IMR-90 (cell line): Measurements from ENCODE around the gene SCAF11. TPM values are rescaled to one million over a fixed set of nuclear protein-coding genes. Genes with fewer than 3 reads are reported as not detected.

Experiments
- ATAC-seq: fragments of 200-7000 bp; cut with Tn5 transposase; 2 replicates; pipeline ENCODE4 v1.9.1; 2020; ENCODE audit warnings: low read depth, mild to moderate bottlenecking, moderate library complexity
- BruUV-seq: library from RNA; stranded (reverse); fragments of 400-500 nt; replicated peaks from 2 replicates; lab custom pipeline; 2021; lab: Mats Ljungman, UMichigan
- CTCF ChIA-PET: fragments of 300-600 bp; formaldehyde crosslinking; extraction: SDS; loops from one replicate; lab custom pipeline; 2021; ENCODE audit warnings: antibody characterized with exemption; lab: Yijun Ruan, JAX
- POLR2A ChIA-PET: fragments of 300-600 bp; sonication (Branson Sonifier 250); formaldehyde crosslinking; loops from one replicate; lab custom pipeline; 2022; ENCODE audit warnings: antibody characterized with exemption; ENCODE audit not compliant: unreplicated experiment; lab: Charles Lee
- DNase-seq: peaks from one replicate; pipeline ENCODE4 v3.0.0; 2013
- H2AFZ ChIP-seq: replicated peaks from 2 replicates; pipeline ENCODE3; 2013; ENCODE audit warnings: low read length, mild to moderate bottlenecking; ENCODE audit not compliant: poor library complexity
- H2AK5ac ChIP-seq: 2 replicates; pipeline ENCODE4 v1.6.1; 2013; ENCODE audit warnings: low read depth, low read length, inconsistent platforms
- H2AK9ac ChIP-seq: replicated peaks from 2 replicates; pipeline ENCODE3; 2013; ENCODE audit warnings: mild to moderate bottlenecking, low read depth, low read length, moderate library complexity; ENCODE audit not compliant: poor library complexity
- H2BK120ac ChIP-seq: 2 replicates; pipeline ENCODE4 v1.6.1; 2013; ENCODE audit warnings: low read depth, low read length, inconsistent platforms
- H2BK15ac ChIP-seq: 3 replicates; pipeline ENCODE4 v1.6.1; 2013; ENCODE audit warnings: low read depth, low read length, inconsistent platforms
- H2BK20ac ChIP-seq: 2 replicates; pipeline ENCODE4 v1.6.1; 2013; ENCODE audit warnings: low read depth, mild to moderate bottlenecking, inconsistent platforms, low read length, moderate library complexity
- H2BK5ac ChIP-seq: 2 replicates; pipeline ENCODE4 v1.6.1; 2013; ENCODE audit warnings: mild to moderate bottlenecking, low read depth, low read length, inconsistent platforms; ENCODE audit not compliant: poor library complexity, severe bottlenecking
- H3K14ac ChIP-seq: replicated peaks from 2 replicates; pipeline ENCODE4 v1.6.1; 2013; ENCODE audit warnings: low read depth, low read length, inconsistent platforms
- H3K18ac ChIP-seq: 2 replicates; pipeline ENCODE4 v1.6.1; 2013; ENCODE audit warnings: low read depth, low read length, control low read depth
- H3K23ac ChIP-seq: 2 replicates; pipeline ENCODE4 v1.6.1; 2013; ENCODE audit warnings: low read depth, low read length, inconsistent platforms
- H3K27ac ChIP-seq: 2 replicates; pipeline ENCODE4 v1.5.1; 2013; ENCODE audit warnings: mild to moderate bottlenecking, control low read depth, low read length; ENCODE audit not compliant: insufficient read depth
- H3K27me3 ChIP-seq: 2 replicates; pipeline ENCODE4 v1.6.1; 2013; ENCODE audit warnings: low read length; ENCODE audit not compliant: control insufficient read depth, insufficient read depth
- H3K36me3 ChIP-seq: 2 replicates; pipeline ENCODE4 v1.6.1; 2013; ENCODE audit warnings: low read length, mixed read lengths; ENCODE audit not compliant: control insufficient read depth, insufficient read depth
- H3K4ac ChIP-seq: 2 replicates; pipeline ENCODE4 v1.6.1; 2013; ENCODE audit warnings: low read depth, low read length, inconsistent platforms
- H3K4me1 ChIP-seq: 2 replicates; pipeline ENCODE4 v1.6.1; 2013; ENCODE audit warnings: low read length, mixed read lengths; ENCODE audit not compliant: control insufficient read depth, insufficient read depth
- H3K4me2 ChIP-seq: 2 replicates; pipeline ENCODE4 v1.6.1; 2013; ENCODE audit warnings: low read depth, mild to moderate bottlenecking, control low read depth, low read length, moderate library complexity
- H3K4me3 ChIP-seq: 2 replicates; pipeline ENCODE4 v1.5.1; 2013; ENCODE audit warnings: low read depth, mild to moderate bottlenecking, control low read depth, low read length, moderate library complexity; ENCODE audit not compliant: insufficient read depth
- H3K56ac ChIP-seq: 2 replicates; pipeline ENCODE4 v1.6.1; 2013; ENCODE audit warnings: low read length, inconsistent platforms; ENCODE audit not compliant: insufficient read depth; ENCODE audit errors: extremely low read depth
- H3K79me1 ChIP-seq, 2 experiments: 2 replicates each; pipeline ENCODE4 v1.6.1; 2013; ENCODE audit warnings: low read length in 2 of 2, inconsistent platforms in 1 of 2, low read depth in 1 of 2
- H3K9ac ChIP-seq: 2 replicates; pipeline ENCODE4 v1.6.1; 2013; ENCODE audit warnings: low read depth, low read length, control low read depth
- H3K9me1 ChIP-seq: 2 replicates; pipeline ENCODE4 v1.6.1; 2013; ENCODE audit warnings: low read length, inconsistent platforms; ENCODE audit not compliant: insufficient read depth
- H3K9me3 ChIP-seq: 2 replicates; pipeline ENCODE4 v1.6.1; 2013; ENCODE audit warnings: low read length; ENCODE audit not compliant: control insufficient read depth, insufficient read depth
- H4K20me1 ChIP-seq: 2 replicates; pipeline ENCODE4 v1.6.1; 2013; ENCODE audit warnings: low read length, inconsistent platforms; ENCODE audit not compliant: insufficient read depth
- H4K5ac ChIP-seq: 2 replicates; pipeline ENCODE4 v1.6.1; 2013; ENCODE audit warnings: mild to moderate bottlenecking, low read depth, low read length, control low read depth
- H4K8ac ChIP-seq, 2 experiments: 2 replicates each; pipeline ENCODE4 v1.6.1; 2013; ENCODE audit warnings: low read depth in 2 of 2, low read length in 2 of 2, control low read depth in 1 of 2, inconsistent platforms in 1 of 2
- H4K91ac ChIP-seq: 2 replicates; pipeline ENCODE4 v1.6.1; 2013; ENCODE audit warnings: low read depth, low read length, inconsistent platforms; ENCODE audit not compliant: insufficient read depth
- BHLHE40 ChIP-seq: fragments of 150-350 bp; IDR thresholded peaks from 2 replicates; pipeline ENCODE4 v1.6.1; 2016; ENCODE audit warnings: mild to moderate bottlenecking, low read depth, low read length
- CEBPB ChIP-seq: IDR thresholded peaks from 2 replicates; pipeline ENCODE4 v1.6.1; 2012; ENCODE audit warnings: low read depth, low read length, improper control_type of control experiment
- CHD1 ChIP-seq: IDR thresholded peaks from 2 replicates; pipeline ENCODE4 v1.6.1; 2012; ENCODE audit warnings: low read depth, low read length, improper control_type of control experiment
- CTCF ChIP-seq: conservative IDR thresholded peaks from 2 replicates; pipeline ENCODE4 v1.5.1; 2012; ENCODE audit warnings: mild to moderate bottlenecking, low read depth, low read length, improper control_type of control experiment
- FOS ChIP-seq: fragments of 150-350 bp; IDR thresholded peaks from 2 replicates; pipeline ENCODE4 v1.6.1; 2016; ENCODE audit warnings: low read depth, low read length
- MAFK ChIP-seq: IDR thresholded peaks from 2 replicates; pipeline ENCODE4 v1.6.1; 2012; ENCODE audit warnings: low read depth, low read length, improper control_type of control experiment
- MAZ ChIP-seq: IDR thresholded peaks from 2 replicates; pipeline ENCODE4 v1.6.1; 2012; ENCODE audit warnings: low read depth, mild to moderate bottlenecking, low read length, improper control_type of control experiment, moderate library complexity, borderline replicate concordance
- MXI1 ChIP-seq: IDR thresholded peaks from 2 replicates; pipeline ENCODE4 v1.6.1; 2012; ENCODE audit warnings: low read depth, mild to moderate bottlenecking, low read length, moderate library complexity, borderline replicate concordance
- RAD21 ChIP-seq: IDR thresholded peaks from 2 replicates; pipeline ENCODE4 v1.6.1; 2012; ENCODE audit warnings: low read length, improper control_type of control experiment
- RFX5 ChIP-seq: IDR thresholded peaks from 2 replicates; pipeline ENCODE4 v1.8.0; 2012; ENCODE audit warnings: low read depth, mild to moderate bottlenecking, low read length, moderate library complexity
- SMC3 ChIP-seq: fragments of 150-350 bp; IDR thresholded peaks from 2 replicates; pipeline ENCODE4 v1.6.1; 2016; ENCODE audit warnings: low read depth, mild to moderate bottlenecking, antibody characterized with exemption, low read length, moderate library complexity
- USF2 ChIP-seq: fragments of 150-350 bp; IDR thresholded peaks from 2 replicates; pipeline ENCODE4 v1.6.1; 2017; ENCODE audit warnings: mild to moderate bottlenecking, antibody characterized with exemption, low read length, low read depth
- WGBS, 2 experiments: methylation state at CpG; one replicate each; pipeline versions ENCODE4 v1.1.5 to v1.1.7; 2013; ENCODE audit warnings: missing lambda C conversion rate in 2 of 2; ENCODE audit not compliant: insufficient read length in 1 of 2; ENCODE audit errors: extremely low coverage in 2 of 2; 5-methylcytosine and 5-hydroxymethylcytosine counted together
- dilution Hi-C: fragments of 300-500 bp; cut with HindIII; formaldehyde crosslinking; loops from one replicate; pipeline ENCODE4 v1.14.3; 2018; ENCODE audit warnings: low sequenced_read_pairs; ENCODE audit not compliant: unreplicated experiment
- in situ Hi-C: fragments of 300-500 bp; cut with MboI; formaldehyde crosslinking; loops from 3 replicates; pipeline ENCODE4 v1.14.3; 2019; ENCODE audit warnings: low sequenced_read_pairs, inconsistent platforms, mixed read lengths
- intact Hi-C: fragments of 100-400 bp; cut with micrococcal nuclease; formaldehyde crosslinking; loops from 2 replicates; pipeline ENCODE4 v1.10.0; 2022
- polyA plus RNA-seq, 3 experiments: library from polyadenylated mRNA; depleted of rRNA; stranded (reverse); fragments of >200 nt; gene quantifications; 2 replicates each; pipeline ENCODE4 v1.2.3, GENCODE V29; 2012; ENCODE audit warnings: low replicate concordance in 1 of 3
- total RNA-seq: library from RNA; depleted of rRNA; stranded (reverse); fragments of >200 nt; gene quantifications from 2 replicates; pipeline ENCODE4 v1.2.3, GENCODE V29; 2012
- TF ChIP-seq, protein P1 (sequence below): fragments of 150-350 bp; IDR thresholded peaks from 2 replicates; pipeline ENCODE4 v1.6.1; 2016; ENCODE audit warnings: low read depth, mild to moderate bottlenecking, low read length, moderate library complexity, borderline replicate concordance

Gene SCAF11
- total and polyA plus RNA-seq, 2 of the 4 experiments (the other 2 are of a cell fraction), result 33.9 to 70.4 TPM

DNA sequence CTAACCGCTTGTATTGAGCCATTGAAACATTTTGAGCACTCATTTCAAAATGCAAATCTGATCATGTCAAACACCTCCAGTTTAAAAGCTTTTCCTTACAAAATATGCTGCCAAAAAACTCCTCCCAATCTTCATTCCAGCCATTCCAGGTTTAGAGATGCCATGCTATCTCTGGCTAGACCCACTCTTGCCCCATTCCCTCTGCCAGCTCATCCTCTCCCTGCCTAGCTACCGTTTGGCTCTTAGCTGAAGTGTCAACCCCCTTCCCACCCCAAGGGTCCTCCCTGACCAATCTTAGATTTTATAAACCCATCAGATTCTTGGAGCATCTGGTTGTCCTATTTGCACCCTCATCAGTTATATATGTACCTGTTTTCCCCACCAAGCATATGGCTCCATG lies 75.0 kb downstream of the SCAF11 start:
- DNase-seq (no peak), ATAC-seq (no peak)
- CTCF ChIA-PET, result no interaction called here
- Histone ChIP-seq H2AK5ac (no peak overlapping the region), H2AFZ (no peak overlapping the region), H3K27ac (no peak overlapping the region), H2BK15ac (no peak overlapping the region), H3K4me3 (no peak overlapping the region), H2BK5ac (no peak overlapping the region), H4K8ac (no peak overlapping the region), H3K14ac (no peak overlapping the region), H4K5ac (no peak overlapping the region), H3K4ac (no peak overlapping the region), H3K27me3 (no peaks in the 10 kb centered on the region), H3K23ac (no peak overlapping the region), H3K4me2 (no peak overlapping the region), H2BK120ac (no peak overlapping the region), H3K79me1 (0 out of 4 replicates have a peak, but pooled peaks cover 0 to 4% of the 10 kb centered on the region in 2 experiments), H2BK20ac (no peak overlapping the region), H2AK9ac (no peak overlapping the region), H3K9me1 (0 out of 2 replicates have a peak, but pooled peaks cover 3% of the 10 kb centered on the region), H3K36me3 (peaks cover 3% of the 10 kb centered on the region; the same call in 1 of the 2 replicates), H3K56ac (no peak overlapping the region), H3K9me3 (no peaks in the 10 kb centered on the region), H4K91ac (no peak overlapping the region), H3K9ac (no peak overlapping the region), H3K4me1 (peaks cover 6% of the 10 kb centered on the region), H4K20me1 (no peaks in the 10 kb centered on the region), H3K18ac (no peak overlapping the region)
- dilution Hi-C loops (no loop called here), intact Hi-C loops (no loop called here), in situ Hi-C loops (no loop called here)
- no peak for TF ChIP-seq BHLHE40
- no peak for TF ChIP-seq RFX5
- TF ChIP-seq FOS, result no peak
- TF ChIP-seq MAFK, result no peak
- TF ChIP-seq MXI1, result no peak
- no peak for TF ChIP-seq CHD1
- TF ChIP-seq MAZ, result no peak
- TF ChIP-seq CTCF, result no peak
- no peak for TF ChIP-seq RAD21
- TF ChIP-seq CEBPB, result no peak
- TF ChIP-seq, protein P1, sequence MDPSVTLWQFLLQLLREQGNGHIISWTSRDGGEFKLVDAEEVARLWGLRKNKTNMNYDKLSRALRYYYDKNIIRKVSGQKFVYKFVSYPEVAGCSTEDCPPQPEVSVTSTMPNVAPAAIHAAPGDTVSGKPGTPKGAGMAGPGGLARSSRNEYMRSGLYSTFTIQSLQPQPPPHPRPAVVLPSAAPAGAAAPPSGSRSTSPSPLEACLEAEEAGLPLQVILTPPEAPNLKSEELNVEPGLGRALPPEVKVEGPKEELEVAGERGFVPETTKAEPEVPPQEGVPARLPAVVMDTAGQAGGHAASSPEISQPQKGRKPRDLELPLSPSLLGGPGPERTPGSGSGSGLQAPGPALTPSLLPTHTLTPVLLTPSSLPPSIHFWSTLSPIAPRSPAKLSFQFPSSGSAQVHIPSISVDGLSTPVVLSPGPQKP, result no peak
- no peak for TF ChIP-seq USF2
- TF ChIP-seq SMC3, result no peak
- BruUV-seq, result no TSS peak
- 88% methylated on average over 2 of the region's 2 CpGs; no CpG with 5 or more reads in 1 of the 2 experiments for WGBS, 2 experiments
- POLR2A ChIA-PET, result no interaction called here
